HepG2 (cell line): ENCODE results near the gene TXNDC11. TPM values are rescaled to one million over a fixed set of nuclear protein-coding genes. Genes with fewer than 3 reads are reported as not detected.

Experiments
- ARNT ChIP-seq: fragments of 450-650 bp; IDR thresholded peaks from 2 replicates; pipeline ENCODE4 v1.6.1; 2017
- CHD4 ChIP-seq: fragments of 200-600 bp; sonication (generic); IDR thresholded peaks from 2 replicates; pipeline ENCODE4 v1.7.0; 2017; ENCODE audit warnings: mild to moderate bottlenecking, low read length, borderline replicate concordance
- KDM6A ChIP-seq: IDR thresholded peaks from 2 replicates; pipeline ENCODE4 v1.6.1; 2016; ENCODE audit warnings: low read depth
- MEF2D ChIP-seq: sonication (generic); formaldehyde crosslinking; IDR thresholded peaks from 2 replicates; pipeline ENCODE4 v1.5.1; 2020; ENCODE audit warnings: mild to moderate bottlenecking, missing genetic modification reagents
- RNF2 ChIP-seq: fragments of 450-650 bp; conservative IDR thresholded peaks from 2 replicates; pipeline ENCODE4 v1.6.1; 2016; ENCODE audit warnings: low read depth
- ZBTB3 ChIP-seq: sonication (generic); formaldehyde crosslinking; IDR thresholded peaks from 2 replicates; pipeline ENCODE4 v1.4.0; 2020; ENCODE audit warnings: low read depth, mild to moderate bottlenecking, moderate library complexity, missing genetic modification reagents, borderline replicate concordance
- ZFP90 ChIP-seq: sonication (generic); formaldehyde crosslinking; IDR thresholded peaks from 2 replicates; pipeline ENCODE4 v1.8.0; 2022; ENCODE audit warnings: missing genetic modification reagents, mild to moderate bottlenecking, inconsistent platforms, borderline replicate concordance
- ZNF274 ChIP-seq: sonication (generic); formaldehyde crosslinking; IDR thresholded peaks from 2 replicates; pipeline ENCODE4 v1.5.1; 2020; ENCODE audit warnings: mild to moderate bottlenecking, missing genetic modification reagents
- ZNF460 ChIP-seq: sonication (generic); formaldehyde crosslinking; IDR thresholded peaks from 2 replicates; pipeline ENCODE4 v1.5.1; 2020; ENCODE audit warnings: missing genetic modification reagents, mild to moderate bottlenecking, borderline replicate concordance
- ZNF552 ChIP-seq: sonication (generic); formaldehyde crosslinking; IDR thresholded peaks from 2 replicates; pipeline ENCODE4 v1.9.0; 2022; ENCODE audit warnings: missing genetic modification reagents, mild to moderate bottlenecking, borderline replicate concordance
- ZSCAN20 ChIP-seq: sonication (generic); formaldehyde crosslinking; IDR thresholded peaks from 2 replicates; pipeline ENCODE4 v1.4.0; 2020; ENCODE audit warnings: missing genetic modification reagents, mild to moderate bottlenecking, borderline replicate concordance
- polyA plus RNA-seq, 8 experiments: library from polyadenylated mRNA; depleted of rRNA in 3 of 8; stranded (reverse) in 7 of 8; unstranded in 1 of 8; fragments of >200 nt; fragmentation: Illumina TruSeq in 4 of 8; extraction: Trizol in 4 of 8; gene quantifications; 2 replicates each; pipeline versions ENCODE4 v1.2.1 to v1.2.3, GENCODE V29; 2011 to 2016; ENCODE audit warnings: low read depth in 4 of 8, missing spikeins in 1 of 8, mixed read lengths in 1 of 8; ENCODE audit not compliant: insufficient read depth in 1 of 8
- total RNA-seq, 5 experiments: library from RNA; depleted of rRNA; stranded (reverse); fragments of >200 nt; fragmentation: Illumina TruSeq; extraction: Trizol; gene quantifications; 2 replicates each; pipeline ENCODE4 v1.2.3, GENCODE V29; 2016; ENCODE audit warnings: low read depth in 1 of 5
- TF ChIP-seq, protein P1 (sequence below): sonication (generic); formaldehyde crosslinking; IDR thresholded peaks from 2 replicates; pipeline ENCODE4 v1.4.0; 2020; ENCODE audit warnings: missing genetic modification reagents
- TF ChIP-seq, protein P2 (sequence below): conservative IDR thresholded peaks from 2 replicates; pipeline ENCODE4 v1.6.1; 2018; ENCODE audit warnings: missing genetic modification reagents
- TF ChIP-seq, protein P3 (sequence below): sonication (generic); formaldehyde crosslinking; IDR thresholded peaks from 2 replicates; pipeline ENCODE4 v1.4.0; 2020; ENCODE audit warnings: low read depth, missing genetic modification reagents
- TF ChIP-seq, protein P4 (sequence below): sonication (generic); formaldehyde crosslinking; IDR thresholded peaks from 2 replicates; pipeline ENCODE4 v1.9.0; 2022; ENCODE audit warnings: low read depth, missing genetic modification reagents

Gene TXNDC11
- total and polyA plus RNA-seq, 2 of the 13 experiments (the other 11 are each of a cell fraction or from before 2014, with no cell fraction given) = 74.9 to 123 TPM

DNA sequence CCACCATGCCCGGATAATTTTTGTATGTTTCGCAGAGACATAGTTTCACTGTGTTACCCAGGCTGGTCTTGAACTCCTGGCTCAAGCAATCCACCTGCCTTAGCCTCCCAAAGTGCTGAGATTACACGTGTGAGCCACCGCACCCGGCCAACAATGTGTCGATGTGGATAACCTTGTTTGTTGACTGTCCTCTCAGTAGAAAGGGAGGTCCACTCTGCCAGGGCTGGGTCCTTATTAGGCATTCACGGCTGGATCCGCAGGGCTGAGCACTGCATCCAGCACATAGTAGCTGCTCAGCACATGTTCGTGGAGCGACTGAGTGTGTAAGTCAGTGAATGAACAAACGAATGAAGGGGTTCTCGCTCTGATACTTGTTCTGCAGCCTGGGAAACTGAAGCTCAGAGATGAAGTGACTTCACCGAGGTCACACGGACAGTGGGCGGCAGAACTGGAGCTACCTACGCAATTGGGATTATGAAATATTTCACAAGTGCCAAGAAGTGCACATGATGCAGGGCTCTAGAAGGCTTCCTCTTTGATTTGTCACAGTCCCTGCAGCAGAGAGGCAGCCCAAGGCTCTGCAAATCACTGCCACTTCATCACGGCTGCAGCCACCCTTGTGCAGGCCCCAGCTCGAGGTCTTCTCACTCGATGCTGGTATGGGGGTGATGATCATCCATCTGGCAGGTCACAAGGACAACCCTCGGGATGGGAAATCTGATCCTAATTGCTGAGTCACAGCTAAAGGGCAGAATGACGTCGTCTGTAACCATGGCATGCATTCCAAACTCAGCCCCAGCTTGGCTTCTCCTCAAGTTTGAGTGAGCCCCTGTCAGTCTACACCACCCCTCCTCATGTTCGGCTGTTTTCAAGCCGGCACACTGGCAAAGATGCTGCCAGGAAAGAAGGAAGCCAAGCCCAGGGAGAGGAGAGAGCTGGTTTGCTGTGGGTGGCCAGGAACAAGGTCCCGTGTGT is 102.4 kb downstream of the TXNDC11 start (continued):
- TF ChIP-seq, protein P1, sequence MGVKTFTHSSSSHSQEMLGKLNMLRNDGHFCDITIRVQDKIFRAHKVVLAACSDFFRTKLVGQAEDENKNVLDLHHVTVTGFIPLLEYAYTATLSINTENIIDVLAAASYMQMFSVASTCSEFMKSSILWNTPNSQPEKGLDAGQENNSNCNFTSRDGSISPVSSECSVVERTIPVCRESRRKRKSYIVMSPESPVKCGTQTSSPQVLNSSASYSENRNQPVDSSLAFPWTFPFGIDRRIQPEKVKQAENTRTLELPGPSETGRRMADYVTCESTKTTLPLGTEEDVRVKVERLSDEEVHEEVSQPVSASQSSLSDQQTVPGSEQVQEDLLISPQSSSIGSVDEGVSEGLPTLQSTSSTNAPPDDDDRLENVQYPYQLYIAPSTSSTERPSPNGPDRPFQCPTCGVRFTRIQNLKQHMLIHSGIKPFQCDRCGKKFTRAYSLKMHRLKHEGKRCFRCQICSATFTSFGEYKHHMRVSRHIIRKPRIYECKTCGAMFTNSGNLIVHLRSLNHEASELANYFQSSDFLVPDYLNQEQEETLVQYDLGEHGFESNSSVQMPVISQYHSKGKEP (CRISPR knock-in tag) = no peak
- TF ChIP-seq, protein P2, sequence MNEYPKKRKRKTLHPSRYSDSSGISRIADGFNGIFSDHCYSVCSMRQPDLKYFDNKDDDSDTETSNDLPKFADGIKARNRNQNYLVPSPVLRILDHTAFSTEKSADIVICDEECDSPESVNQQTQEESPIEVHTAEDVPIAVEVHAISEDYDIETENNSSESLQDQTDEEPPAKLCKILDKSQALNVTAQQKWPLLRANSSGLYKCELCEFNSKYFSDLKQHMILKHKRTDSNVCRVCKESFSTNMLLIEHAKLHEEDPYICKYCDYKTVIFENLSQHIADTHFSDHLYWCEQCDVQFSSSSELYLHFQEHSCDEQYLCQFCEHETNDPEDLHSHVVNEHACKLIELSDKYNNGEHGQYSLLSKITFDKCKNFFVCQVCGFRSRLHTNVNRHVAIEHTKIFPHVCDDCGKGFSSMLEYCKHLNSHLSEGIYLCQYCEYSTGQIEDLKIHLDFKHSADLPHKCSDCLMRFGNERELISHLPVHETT (CRISPR knock-in tag) = no peak
- TF ChIP-seq ZFP90 (CRISPR knock-in tag) = no peak
- no peak; the same call in none of the 2 replicates for TF ChIP-seq RNF2
- TF ChIP-seq, protein P3, sequence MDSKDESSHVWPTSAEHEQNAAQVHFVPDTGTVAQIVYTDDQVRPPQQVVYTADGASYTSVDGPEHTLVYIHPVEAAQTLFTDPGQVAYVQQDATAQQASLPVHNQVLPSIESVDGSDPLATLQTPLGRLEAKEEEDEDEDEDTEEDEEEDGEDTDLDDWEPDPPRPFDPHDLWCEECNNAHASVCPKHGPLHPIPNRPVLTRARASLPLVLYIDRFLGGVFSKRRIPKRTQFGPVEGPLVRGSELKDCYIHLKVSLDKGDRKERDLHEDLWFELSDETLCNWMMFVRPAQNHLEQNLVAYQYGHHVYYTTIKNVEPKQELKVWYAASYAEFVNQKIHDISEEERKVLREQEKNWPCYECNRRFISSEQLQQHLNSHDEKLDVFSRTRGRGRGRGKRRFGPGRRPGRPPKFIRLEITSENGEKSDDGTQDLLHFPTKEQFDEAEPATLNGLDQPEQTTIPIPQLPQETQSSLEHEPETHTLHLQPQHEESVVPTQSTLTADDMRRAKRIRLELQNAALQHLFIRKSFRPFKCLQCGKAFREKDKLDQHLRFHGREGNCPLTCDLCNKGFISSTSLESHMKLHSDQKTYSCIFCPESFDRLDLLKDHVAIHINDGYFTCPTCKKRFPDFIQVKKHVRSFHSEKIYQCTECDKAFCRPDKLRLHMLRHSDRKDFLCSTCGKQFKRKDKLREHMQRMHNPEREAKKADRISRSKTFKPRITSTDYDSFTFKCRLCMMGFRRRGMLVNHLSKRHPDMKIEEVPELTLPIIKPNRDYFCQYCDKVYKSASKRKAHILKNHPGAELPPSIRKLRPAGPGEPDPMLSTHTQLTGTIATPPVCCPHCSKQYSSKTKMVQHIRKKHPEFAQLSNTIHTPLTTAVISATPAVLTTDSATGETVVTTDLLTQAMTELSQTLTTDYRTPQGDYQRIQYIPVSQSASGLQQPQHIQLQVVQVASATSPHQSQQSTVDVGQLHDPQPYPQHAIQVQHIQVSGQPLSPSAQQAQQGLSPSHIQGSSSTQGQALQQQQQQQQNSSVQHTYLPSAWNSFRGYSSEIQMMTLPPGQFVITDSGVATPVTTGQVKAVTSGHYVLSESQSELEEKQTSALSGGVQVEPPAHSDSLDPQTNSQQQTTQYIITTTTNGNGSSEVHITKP (CRISPR knock-in tag) = no peak
- TF ChIP-seq KDM6A = peak; percentile 42; the same call in 1 of the 2 replicates
- TF ChIP-seq MEF2D (CRISPR knock-in tag) = no peak; the same call in 1 of the 2 replicates
- TF ChIP-seq ZBTB3 = no peak
- TF ChIP-seq CHD4 = no peak; the same call in 1 of the 2 replicates
- TF ChIP-seq ZNF552 = no peak
- TF ChIP-seq ZNF460 (CRISPR knock-in tag) = peak; percentile 73; the same call in 1 of the 2 replicates
- no peak for TF ChIP-seq ZSCAN20
- no peak for TF ChIP-seq ARNT
- TF ChIP-seq, protein P4, sequence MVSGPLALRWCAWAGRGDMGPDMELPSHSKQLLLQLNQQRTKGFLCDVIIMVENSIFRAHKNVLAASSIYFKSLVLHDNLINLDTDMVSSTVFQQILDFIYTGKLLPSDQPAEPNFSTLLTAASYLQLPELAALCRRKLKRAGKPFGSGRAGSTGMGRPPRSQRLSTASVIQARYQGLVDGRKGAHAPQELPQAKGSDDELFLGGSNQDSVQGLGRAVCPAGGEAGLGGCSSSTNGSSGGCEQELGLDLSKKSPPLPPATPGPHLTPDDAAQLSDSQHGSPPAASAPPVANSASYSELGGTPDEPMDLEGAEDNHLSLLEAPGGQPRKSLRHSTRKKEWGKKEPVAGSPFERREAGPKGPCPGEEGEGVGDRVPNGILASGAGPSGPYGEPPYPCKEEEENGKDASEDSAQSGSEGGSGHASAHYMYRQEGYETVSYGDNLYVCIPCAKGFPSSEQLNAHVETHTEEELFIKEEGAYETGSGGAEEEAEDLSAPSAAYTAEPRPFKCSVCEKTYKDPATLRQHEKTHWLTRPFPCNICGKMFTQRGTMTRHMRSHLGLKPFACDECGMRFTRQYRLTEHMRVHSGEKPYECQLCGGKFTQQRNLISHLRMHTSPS (CRISPR knock-in tag) = no peak
- peak; percentile 64 for TF ChIP-seq ZNF274 (CRISPR knock-in tag)
